Neuronal stem cell (in vitro differentiated cells): ENCODE data around the gene WEE2.

ENCODE experiments used
- DNase-seq: peaks from one replicate; pipeline ENCODE4 v3.0.0-alpha.2; 2013; ENCODE audit warnings: low spot score
- H2AFZ ChIP-seq: one replicate; pipeline ENCODE4 v1.6.1; 2013; ENCODE audit warnings: mild to moderate bottlenecking, low read length, inconsistent platforms
- H2AK5ac ChIP-seq: 2 replicates; pipeline ENCODE4 v1.6.1; 2013; ENCODE audit warnings: low read depth, mild to moderate bottlenecking, inconsistent platforms, low read length, moderate library complexity, mixed read lengths
- H2BK120ac ChIP-seq: 2 replicates; pipeline ENCODE4 v1.6.1; 2013; ENCODE audit warnings: low read depth, mild to moderate bottlenecking, inconsistent platforms, low read length, moderate library complexity, mixed read lengths
- H2BK12ac ChIP-seq: one replicate; pipeline ENCODE4 v1.6.1; 2013; ENCODE audit warnings: low read length, inconsistent platforms
- H2BK15ac ChIP-seq: 2 replicates; pipeline ENCODE4 v1.6.1; 2013; ENCODE audit warnings: mild to moderate bottlenecking, low read length, inconsistent platforms, mixed read lengths
- H2BK5ac ChIP-seq: one replicate; pipeline ENCODE4 v1.6.1; 2013; ENCODE audit warnings: inconsistent platforms, mild to moderate bottlenecking, low read length, moderate library complexity
- H3K14ac ChIP-seq: one replicate; pipeline ENCODE4 v1.6.1; 2013; ENCODE audit warnings: low read length, inconsistent platforms
- H3K18ac ChIP-seq: 2 replicates; pipeline ENCODE4 v1.6.1; 2013; ENCODE audit warnings: low read length, inconsistent platforms
- H3K23ac ChIP-seq: 2 replicates; pipeline ENCODE4 v1.6.1; 2013; ENCODE audit warnings: low read depth, mild to moderate bottlenecking, mixed read lengths, low read length, inconsistent platforms; ENCODE audit not compliant: poor library complexity
- H3K27ac ChIP-seq: replicated peaks from 3 replicates; pipeline ENCODE4 v1.5.1; 2013; ENCODE audit warnings: low read length, inconsistent platforms
- H3K27me3 ChIP-seq, 3 experiments: 2 replicates each; pipeline ENCODE4 v1.6.1; 2013; ENCODE audit warnings: low read length in 3 of 3, mild to moderate bottlenecking in 2 of 3, inconsistent platforms in 1 of 3, low read depth in 1 of 3, mixed read lengths in 1 of 3, moderate library complexity in 1 of 3; ENCODE audit not compliant: control insufficient read depth in 3 of 3, insufficient read depth in 3 of 3
- H3K36me3 ChIP-seq, 2 donors: replicated peaks in 1 of 2; 2 replicates each; pipeline ENCODE4 v1.6.1; 2013; ENCODE audit warnings: low read length in 2 of 2; ENCODE audit not compliant: control insufficient read depth in 2 of 2, insufficient read depth in 2 of 2
- H3K4ac ChIP-seq: 2 replicates; pipeline ENCODE4 v1.6.1; 2013; ENCODE audit warnings: inconsistent platforms, mild to moderate bottlenecking, low read length, moderate library complexity
- H3K4me1 ChIP-seq, 2 donors: 1 replicate in 1 of 2; 2 replicates in 1 of 2; pipeline ENCODE4 v1.6.1; 2013; ENCODE audit warnings: low read length in 2 of 2, low read depth in 1 of 2; ENCODE audit not compliant: control insufficient read depth in 2 of 2, insufficient read depth in 1 of 2
- H3K4me2 ChIP-seq: one replicate; pipeline ENCODE4 v1.6.1; 2013; ENCODE audit warnings: mild to moderate bottlenecking, low read length, inconsistent platforms; ENCODE audit not compliant: insufficient read depth, poor library complexity, severe bottlenecking
- H3K4me3 ChIP-seq, 2 donors: 2 replicates each; pipeline ENCODE4 v1.5.1; 2013; ENCODE audit warnings: low read length in 2 of 2, mild to moderate bottlenecking in 2 of 2, inconsistent platforms in 1 of 2, moderate library complexity in 1 of 2
- H3K79me1 ChIP-seq: one replicate; pipeline ENCODE4 v1.6.1; 2013; ENCODE audit warnings: low read depth, mild to moderate bottlenecking, inconsistent platforms, low read length, moderate library complexity
- H3K9ac ChIP-seq: one replicate; pipeline ENCODE4 v1.6.1; 2013; ENCODE audit warnings: mild to moderate bottlenecking, low read depth, low read length, inconsistent platforms; ENCODE audit not compliant: poor library complexity
- H3K9me3 ChIP-seq, 2 donors: replicated peaks in 1 of 2; 2 replicates each; pipeline versions ENCODE3 to v1.6.1; 2013; ENCODE audit warnings: low read length in 2 of 2, mild to moderate bottlenecking in 2 of 2, inconsistent platforms in 1 of 2, low read depth in 1 of 2, mixed read lengths in 1 of 2, moderate library complexity in 1 of 2; ENCODE audit not compliant: control insufficient read depth in 2 of 2, insufficient read depth in 1 of 2
- H4K8ac ChIP-seq: one replicate; pipeline ENCODE4 v1.6.1; 2013; ENCODE audit warnings: low read depth, mild to moderate bottlenecking, inconsistent platforms, low read length, moderate library complexity
- H4K91ac ChIP-seq: one replicate; pipeline ENCODE4 v1.6.1; 2013; ENCODE audit warnings: low read length, low read depth, mild to moderate bottlenecking, inconsistent platforms; ENCODE audit not compliant: poor library complexity
- WGBS, 2 donors: extraction: QIAGEN DNeasy Blood & Tissue Kit; methylation state at CpG; one replicate each; pipeline ENCODE4 v1.1.7; 2013; ENCODE audit warnings: missing lambda C conversion rate in 2 of 2, mixed read lengths in 1 of 2; ENCODE audit not compliant: insufficient read length in 2 of 2, insufficient replicate concordance in 1 of 2; ENCODE audit errors: extremely low coverage in 2 of 2; 5-methylcytosine and 5-hydroxymethylcytosine counted together

The WEE2 gene

GRCh38 chr7:141737118-141737835 lies 29.1 kb downstream of the WEE2 start:
- H2BK15ac ChIP-seq, result no peak overlapping the region
- peaks cover 4% of the 10 kb centered on the region for H3K79me1 ChIP-seq
- peak overlapping the region; percentile 86 for H3K23ac ChIP-seq
- peaks cover 3 to 7% of the 10 kb centered on the region in 2 donors for H3K4me1 ChIP-seq
- H3K36me3 ChIP-seq, result peaks cover 13 to 32% of the 10 kb centered on the region in 2 donors
- H4K91ac ChIP-seq, result no peak overlapping the region
- H3K18ac ChIP-seq, result no peak overlapping the region
- H2BK120ac ChIP-seq, result no peak overlapping the region
- H3K9ac ChIP-seq, result no peak overlapping the region
- H2AFZ ChIP-seq, result peak overlapping the region; percentile 87
- no peaks in the 10 kb centered on the region for H3K9me3 ChIP-seq
- no peak overlapping the region for H2BK5ac ChIP-seq
- WGBS, 2 donors, result no CpG with 5 or more reads among the region's 11 CpGs
- no peak overlapping the region for H3K4me2 ChIP-seq
- no peak overlapping the region for H4K8ac ChIP-seq
- peaks cover 0 to 2% (median 0%) of the 10 kb centered on the region in 3 experiments for H3K27me3 ChIP-seq
- DNase-seq, result no peak
- no peak overlapping the region for H3K4ac ChIP-seq
- H3K27ac ChIP-seq, result no peak overlapping the region
- no peak overlapping the region for H3K14ac ChIP-seq
- peak overlapping the region; percentile 71 to 78 for H3K4me3 ChIP-seq
- H2BK12ac ChIP-seq, result no peak overlapping the region
- no peak overlapping the region for H2AK5ac ChIP-seq

- no peak within 1 kb of the TSS for H2AK5ac ChIP-seq
- no CpG with 5 or more reads among the region's 46 CpGs for WGBS, 2 donors
- H3K79me1 ChIP-seq, result peaks cover 4% of the 10 kb centered on the region
- peak within 1 kb of the TSS; percentile 56 for H2BK15ac ChIP-seq
- H2BK12ac ChIP-seq, result no peak within 1 kb of the TSS
- H3K23ac ChIP-seq, result peak within 1 kb of the TSS; percentile 99
- H3K9me3 ChIP-seq, result no peaks in the 10 kb centered on the region
- DNase-seq, result peak; percentile 87
- no peak within 1 kb of the TSS for H3K4ac ChIP-seq
- no peak within 1 kb of the TSS for H2BK5ac ChIP-seq
- peaks cover 3 to 7% of the 10 kb centered on the region in 2 donors for H3K4me1 ChIP-seq
- no peak within 1 kb of the TSS for H4K91ac ChIP-seq
- no peak within 1 kb of the TSS for H2BK120ac ChIP-seq
- peak within 1 kb of the TSS; percentile 78 to 94 for H3K4me3 ChIP-seq
- H3K36me3 ChIP-seq, result peaks cover 14 to 40% of the 10 kb centered on the region in 2 donors
- H3K18ac ChIP-seq, result peak within 1 kb of the TSS; percentile 97
- no peak within 1 kb of the TSS for H4K8ac ChIP-seq
- H3K27me3 ChIP-seq, result peaks cover 0 to 2% (median 0%) of the 10 kb centered on the region in 3 experiments
- H3K14ac ChIP-seq, result peak within 1 kb of the TSS; percentile 51
- H2AFZ ChIP-seq, result peak within 1 kb of the TSS; percentile 87
- H3K9ac ChIP-seq, result peak within 1 kb of the TSS; percentile 94
- peak within 1 kb of the TSS; percentile 10 for H3K27ac ChIP-seq
- H3K4me2 ChIP-seq, result peak within 1 kb of the TSS; percentile 41
These were observed 29.9 kb downstream of the WEE2 start, which contains the start of gene SSBP1 for GRCh38 chr7:141737836-141738591. SSBP1 (plus strand) TSS chr7:141738358; CDS start chr7:141739167, 809 bp downstream.

GRCh38 chr7:141738592-141739013 lies 30.4 kb downstream of the WEE2 start:
- peak overlapping the region; percentile 56 for H2BK15ac ChIP-seq
- WGBS, 2 donors, result no CpG with 5 or more reads among the region's 6 CpGs

GRCh38 chr7:141739250-141739649 lies 31.1 kb downstream of the WEE2 start:
- H2AFZ ChIP-seq, result no peak overlapping the region
- H2BK15ac ChIP-seq, result no peak overlapping the region
- no peak overlapping the region for H4K91ac ChIP-seq
- no peak overlapping the region for H2BK12ac ChIP-seq
- peak overlapping the region in 1 of 2 donors; percentile 78 for H3K4me3 ChIP-seq
- no CpG with 5 or more reads among the region's 3 CpGs for WGBS, 2 donors
- no peak overlapping the region for H3K9ac ChIP-seq
- H2AK5ac ChIP-seq, result no peak overlapping the region
- no peak overlapping the region for H2BK5ac ChIP-seq
- no peak overlapping the region for H3K4ac ChIP-seq
- H3K14ac ChIP-seq, result no peak overlapping the region
- H3K27ac ChIP-seq, result no peak overlapping the region
- H4K8ac ChIP-seq, result no peak overlapping the region
- peaks cover 3 to 7% of the 10 kb centered on the region in 2 donors for H3K4me1 ChIP-seq
- H3K18ac ChIP-seq, result no peak overlapping the region
- H2BK120ac ChIP-seq, result no peak overlapping the region
- peaks cover 0 to 2% (median 0%) of the 10 kb centered on the region in 3 experiments for H3K27me3 ChIP-seq
- DNase-seq, result no peak
- H3K79me1 ChIP-seq, result peaks cover 4% of the 10 kb centered on the region
- no peaks in the 10 kb centered on the region for H3K9me3 ChIP-seq
- no peak overlapping the region for H3K4me2 ChIP-seq
- H3K36me3 ChIP-seq, result peaks cover 21 to 52% of the 10 kb centered on the region in 2 donors
- no peak overlapping the region for H3K23ac ChIP-seq

More at GRCh38 chr7:141738592-141739013, 30.4 kb downstream of the WEE2 start:
- Histone ChIP-seq H2BK12ac (no peak overlapping the region), H3K9me3 (no peaks in the 10 kb centered on the region), H3K23ac (peak overlapping the region; percentile 99), H2BK120ac (no peak overlapping the region), H3K18ac (peak overlapping the region; percentile 97), H3K9ac (peak overlapping the region; percentile 94), H3K4me2 (peak overlapping the region; percentile 41), H2AFZ (peak overlapping the region; percentile 87), H2BK5ac (no peak overlapping the region), H3K36me3 (peaks cover 18 to 45% of the 10 kb centered on the region in 2 donors), H3K79me1 (peaks cover 4% of the 10 kb centered on the region), H4K8ac (no peak overlapping the region), H3K4ac (no peak overlapping the region), H3K14ac (no peak overlapping the region), H3K27me3 (peaks cover 0 to 2% (median 0%) of the 10 kb centered on the region in 3 experiments), H4K91ac (no peak overlapping the region), H3K4me1 (peaks cover 3 to 7% of the 10 kb centered on the region in 2 donors), H3K4me3 (peak overlapping the region; percentile 78 to 94), H3K27ac (peak overlapping the region; percentile 10), H2AK5ac (no peak overlapping the region)
- DNase-seq, result no peak
